Heart right ventricle (tissue), 16 donors: ENCODE results near the gene SH3TC2. TPM values are rescaled to one million over a fixed set of nuclear protein-coding genes. Genes with fewer than 3 reads are reported as not detected.

Experiments
- ATAC-seq, 8 donors: fragments of 200-7000 bp; cut with Tn5 transposase; one replicate each; pipeline ENCODE4 v1.9.1; 2020; ENCODE audit warnings: mild to moderate bottlenecking in 8 of 8, moderate library complexity in 8 of 8, moderate number of reproducible peaks in 1 of 8
- DNase-seq, 2 donors: peaks; one replicate each; pipeline ENCODE4 v3.0.0-alpha.2; 2020
- H3K27ac ChIP-seq, 10 donors: fragments of 200-600 bp; sonication (generic) in 2 of 10; one replicate each; pipeline versions ENCODE4 v1.5.0 to v1.8.0; 2020 to 2022; ENCODE audit warnings: mild to moderate bottlenecking in 3 of 10
- H3K27me3 ChIP-seq, 7 donors: fragments of 200-600 bp; one replicate each; pipeline ENCODE4 v1.8.0; 2021 to 2022; ENCODE audit warnings: mild to moderate bottlenecking in 2 of 7
- H3K36me3 ChIP-seq, 9 donors: fragments of 200-600 bp; sonication (generic) in 1 of 9; one replicate each; pipeline versions ENCODE4 v1.5.0 to v1.8.0; 2020 to 2022; ENCODE audit warnings: mild to moderate bottlenecking in 2 of 9
- H3K4me1 ChIP-seq, 9 donors: fragments of 200-600 bp; sonication (generic) in 1 of 9; one replicate each; pipeline versions ENCODE4 v1.5.0 to v1.8.0; 2020 to 2022; ENCODE audit warnings: mild to moderate bottlenecking in 4 of 9
- H3K4me3 ChIP-seq, 10 donors: fragments of 200-600 bp; sonication (generic) in 2 of 10; one replicate each; pipeline versions ENCODE4 v1.5.0 to v1.8.0; 2020 to 2022; ENCODE audit warnings: mild to moderate bottlenecking in 7 of 10, moderate library complexity in 2 of 10
- H3K9me3 ChIP-seq, 11 donors: fragments of 200-600 bp in 10 of 11; sonication (generic) in 2 of 11; one replicate each; pipeline versions ENCODE4 v1.5.0 to v1.8.0; 2013 to 2022; ENCODE audit warnings: mild to moderate bottlenecking in 2 of 11, control low read depth in 1 of 11, moderate library complexity in 1 of 11
- CTCF ChIP-seq, 9 donors: fragments of 200-600 bp; sonication (generic) in 2 of 9; IDR thresholded peaks; one replicate each; pipeline versions ENCODE4 v1.5.0 to v1.8.0; 2021 to 2022; ENCODE audit warnings: antibody characterized with exemption in 9 of 9, mild to moderate bottlenecking in 5 of 9, moderate library complexity in 1 of 9
- WGBS, 2 donors: extraction: QIAGEN DNeasy Blood & Tissue Kit; methylation state at CpG; one replicate each; pipeline ENCODE4 v1.1.7; 2013; ENCODE audit warnings: inconsistent platforms in 1 of 2; 5-methylcytosine and 5-hydroxymethylcytosine counted together
- intact Hi-C, 10 donors: fragments of 100-400 bp; cut with DNase I; formaldehyde crosslinking; loops; one replicate each; pipeline versions ENCODE4 v1.11.1 to v1.14.2; 2022
- polyA plus RNA-seq, 2 donors: library from polyadenylated mRNA; stranded (reverse); fragments of 200-250 nt; gene quantifications; one replicate each; pipeline ENCODE4 v1.2.3, GENCODE V29; 2013
- total RNA-seq, 10 donors: library from RNA; stranded (reverse); fragmentation: NEBNext Ultra II Directional in 3 of 10; extraction: Animal tissue kit (Norgen Biotek cat#: 25700) in 3 of 10; gene quantifications; one replicate each; pipeline versions ENCODE4 v1.2.1 to v1.2.4, GENCODE V29; 2021 to 2023
- donor health status: Arrhythmogenic right ventricular cardiomyopathy.
- donor health status: ischemic (EF 13 %, LVEDD 7.1; RV severe dilation, severe dysfunction).
- donor health status: healthy with polysubstance abuse.
- donor health status: DM: no; HTN: yes; CAD: no.
- donor health status: DM: no; HTN: no; CAD: no.
- donor health status: ischemic (EF 25% LVEDD 6.9; RV normal size, moderate dysfunction).
- donor health status: ischemic (EF 25% LVEDD 5.7; RV mildly dilated, moderate dysfunction).
- donor health status: healthy.
- donor health status: DM: yes; HTN: yes; CAD: no.
- donor health status: Ischemic cardiomyopathy.
- donor health status: ischemic (EF 35%, LVEDD 5.7; RV mildly dilated, moderate dysfunction).
- donor health status: nonischemic (EF 11% LVEDD 7.7; RV severe dilation, severe dysfunction).
- donor health status: DM: yes; HTN: yes; CAD: no.
- donor health status: PGD.
- donor health status: ischemic (EF 29% LVEDD 5.4; RV normal size, mild dysfunction).
- donor health status: nonischemic (EF 23%, LVEDD 6.1; RV moderate dilation, normal function).

The SH3TC2 gene
- total and polyA plus RNA-seq, 12 donors: 0.91 to 13.1 (median 6.9) TPM

- Histone ChIP-seq H3K27ac (no peak overlapping the region), H3K4me1 (peaks cover 0 to 17% (median 13%) of the 10 kb centered on the region in 9 donors), H3K27me3 (no peaks in the 10 kb centered on the region), H3K36me3 (peaks cover 0 to 26% (median 0%) of the 10 kb centered on the region in 9 donors), H3K4me3 (no peak overlapping the region), H3K9me3 (peaks cover 0 to 7% (median 0%) of the 10 kb centered on the region in 11 donors)
- intact Hi-C loops: no loop called here
- no peak for TF ChIP-seq CTCF (IDR thresholded peaks at IDR 0.05)
- WGBS, 2 donors: 0 to 7% methylated on average over 1 of the region's 1 CpG
- ATAC-seq: peak in 5 of 8 donors; percentile 26 to 63 (median 46)
- no peak for DNase-seq
Measured at GRCh38 chr5:149024477-149024876, 38.4 kb downstream of the SH3TC2 start.

- no peak overlapping the region for H3K27ac ChIP-seq
- H3K9me3 ChIP-seq: peaks cover 0 to 7% (median 0%) of the 10 kb centered on the region in 11 donors
- 93 to 98% methylated on average over 1 of the region's 1 CpG for WGBS, 2 donors
- TF ChIP-seq CTCF (IDR thresholded peaks at IDR 0.05): no peak
- peaks cover 0 to 5% (median 0%) of the 10 kb centered on the region in 9 donors for H3K36me3 ChIP-seq
- H3K4me1 ChIP-seq: peaks cover 0 to 33% (median 20%) of the 10 kb centered on the region in 9 donors
- intact Hi-C loops: no loop called here
- H3K27me3 ChIP-seq: no peaks in the 10 kb centered on the region
- no peak for ATAC-seq
- DNase-seq: no peak
- H3K4me3 ChIP-seq: no peak overlapping the region
Measured at GRCh38 chr5:149022200-149022599, 40.7 kb downstream of the SH3TC2 start.

- peaks cover 0 to 35% (median 15%) of the 10 kb centered on the region in 9 donors for H3K4me1 ChIP-seq
- WGBS, 2 donors: 72 to 79% methylated on average over 4 of the region's 4 CpGs
- H3K4me3 ChIP-seq: no peak overlapping the region
- H3K36me3 ChIP-seq: no peaks in the 10 kb centered on the region
- no peak for DNase-seq
- no peak for TF ChIP-seq CTCF (IDR thresholded peaks at IDR 0.05)
- H3K27me3 ChIP-seq: no peaks in the 10 kb centered on the region
- H3K9me3 ChIP-seq: peaks cover 0 to 7% (median 0%) of the 10 kb centered on the region in 11 donors
- H3K27ac ChIP-seq: peak overlapping the region in 3 of 10 donors; percentile 11 to 37 (median 13)
- intact Hi-C loops: no loop called here
- ATAC-seq: peak in 2 of 8 donors; percentile 35 to 40
Measured at GRCh38 chr5:149019679-149020078, 43.2 kb downstream of the SH3TC2 start.

GRCh38 chr5:149018909-149019443 lies 43.9 kb downstream of the SH3TC2 start:
- intact Hi-C loops: no loop called here
- ATAC-seq (peak in 6 of 8 donors; percentile 42 to 83 (median 57)), DNase-seq (no peak)
- no peak for TF ChIP-seq CTCF (IDR thresholded peaks at IDR 0.05)
- peak overlapping the region in 3 of 10 donors; percentile 13 to 37 (median 27) for H3K27ac ChIP-seq
- peaks cover 0 to 28% (median 8%) of the 10 kb centered on the region in 9 donors for H3K4me1 ChIP-seq
- WGBS, 2 donors: 39 to 56% methylated on average over 2 of the region's 2 CpGs
- H3K4me3 ChIP-seq: no peak overlapping the region
- H3K9me3 ChIP-seq: peaks cover 0 to 7% (median 0%) of the 10 kb centered on the region in 11 donors
- no peaks in the 10 kb centered on the region for H3K36me3 ChIP-seq
- H3K27me3 ChIP-seq: no peaks in the 10 kb centered on the region
